Right forelimb (tissue), 1 donor: ENCODE data around the gene SCFD2.

Experiments
- DNase-seq: peaks from one replicate; pipeline ENCODE4 v3.0.0-alpha.2; 2018

SCFD2 gene

DNA sequence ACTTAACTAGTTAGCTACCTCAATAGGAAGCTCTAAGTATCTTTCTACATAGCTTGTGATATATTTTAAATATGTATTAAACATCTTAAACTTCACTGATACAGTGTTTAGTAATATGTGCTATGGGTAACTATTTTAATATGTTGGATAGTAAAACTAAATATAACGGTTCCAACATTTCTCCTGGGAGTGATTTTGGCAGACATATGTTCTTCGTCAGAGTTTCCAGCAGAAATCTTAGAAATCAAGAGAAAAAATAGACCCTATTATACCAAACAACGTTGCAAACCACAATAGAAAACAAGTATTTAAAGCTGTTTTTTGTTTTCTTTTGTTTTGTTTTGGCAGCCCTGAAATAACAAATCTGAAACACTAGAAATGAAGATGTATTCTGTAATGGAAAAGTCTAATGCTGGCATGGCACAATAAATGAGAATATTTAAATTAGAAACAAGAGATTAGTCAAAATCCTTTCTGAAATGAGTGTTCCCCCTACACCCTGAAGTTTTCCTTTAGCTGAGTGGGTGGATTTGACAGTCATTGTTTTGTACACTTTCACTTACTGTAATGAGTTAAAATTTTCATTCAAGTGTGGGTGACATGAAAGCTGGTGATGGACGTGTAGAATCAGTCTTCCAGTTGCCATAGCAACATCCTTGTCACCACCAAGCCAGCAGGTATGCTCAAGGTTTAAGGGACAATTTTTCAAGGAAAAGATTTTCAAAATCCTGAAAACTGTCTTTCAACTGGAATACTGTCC lies 233.5 kb downstream of the SCFD2 start:
- DNase-seq, result no peak

DNA sequence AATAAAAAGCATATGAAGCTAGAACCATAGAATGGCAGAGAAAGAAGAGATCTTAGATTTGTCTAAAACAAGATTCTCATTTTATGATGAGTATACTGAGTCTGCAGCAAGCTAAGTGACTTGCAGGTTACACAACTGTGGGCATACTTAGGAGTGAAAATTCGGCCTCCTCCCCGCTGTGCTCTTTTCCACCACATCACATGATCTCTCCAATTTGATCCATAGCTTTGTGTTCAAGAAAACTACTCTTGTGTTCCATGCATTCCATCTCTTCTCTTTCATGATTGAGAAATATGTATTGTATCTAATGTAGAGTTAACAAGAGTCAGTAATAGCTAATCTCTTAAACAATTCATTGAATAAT lies 234.3 kb downstream of the SCFD2 start:
- no peak for DNase-seq

DNA sequence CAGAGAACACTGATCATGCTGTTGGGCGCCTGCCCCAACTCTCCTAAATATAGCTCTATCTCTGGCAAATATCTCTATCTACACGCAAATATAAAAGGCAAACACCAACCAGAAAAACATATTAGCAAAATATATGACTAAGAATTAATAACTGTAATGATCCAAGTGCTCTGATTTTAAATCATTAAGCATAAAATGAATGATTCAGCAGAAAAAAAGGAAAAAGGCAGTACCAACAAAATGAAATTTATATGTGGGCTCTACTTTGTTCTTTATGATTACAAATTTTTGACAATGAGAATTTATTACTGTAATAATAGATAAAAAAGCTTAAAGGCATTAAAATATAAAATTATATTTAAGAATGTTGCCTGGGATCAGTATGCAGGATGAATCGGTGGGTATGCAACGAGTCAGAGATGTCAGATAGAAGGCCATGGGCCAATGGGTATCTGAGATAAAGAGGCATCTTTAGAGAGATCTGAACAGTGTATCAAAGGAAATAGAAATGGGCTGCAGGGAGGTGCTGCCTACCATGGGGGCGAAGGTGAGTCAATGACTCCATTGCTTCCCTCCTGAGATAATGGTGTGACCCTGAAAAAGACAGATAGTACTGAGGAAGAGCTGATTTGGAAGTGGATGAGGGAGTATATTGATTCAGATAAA lies 234.8 kb downstream of the SCFD2 start:
- DNase-seq, result no peak

DNA sequence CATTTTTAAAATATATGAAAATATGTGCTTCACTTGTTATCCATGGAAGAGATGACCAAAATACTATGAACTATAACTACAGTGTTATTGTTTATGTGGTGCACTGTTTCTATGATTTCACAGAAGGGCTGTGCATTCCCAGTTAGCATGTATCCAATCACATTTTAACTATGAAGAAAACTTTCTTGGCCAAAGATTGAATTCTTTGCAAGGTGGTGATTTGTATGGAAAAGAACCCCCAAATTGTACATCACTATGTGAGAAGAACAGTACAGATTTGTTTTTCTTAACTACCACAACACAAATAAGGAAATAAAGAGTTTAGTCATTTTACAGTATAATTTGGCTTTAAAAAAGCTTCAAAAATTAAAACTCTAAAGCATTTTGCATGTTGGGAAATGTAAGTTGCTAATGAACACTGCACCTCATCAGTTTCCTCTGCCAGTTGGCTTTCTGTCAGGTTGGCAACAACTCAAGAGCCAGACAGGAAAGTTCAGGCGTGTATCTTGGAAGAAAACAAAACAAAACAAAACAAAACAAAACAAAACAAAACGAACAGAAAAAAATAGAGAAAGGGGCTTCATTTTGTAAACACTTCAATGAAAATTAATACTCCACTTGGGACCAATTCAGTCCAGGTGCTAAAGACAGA lies 237.0 kb downstream of the SCFD2 start:
- DNase-seq, result peak; percentile 73

DNA sequence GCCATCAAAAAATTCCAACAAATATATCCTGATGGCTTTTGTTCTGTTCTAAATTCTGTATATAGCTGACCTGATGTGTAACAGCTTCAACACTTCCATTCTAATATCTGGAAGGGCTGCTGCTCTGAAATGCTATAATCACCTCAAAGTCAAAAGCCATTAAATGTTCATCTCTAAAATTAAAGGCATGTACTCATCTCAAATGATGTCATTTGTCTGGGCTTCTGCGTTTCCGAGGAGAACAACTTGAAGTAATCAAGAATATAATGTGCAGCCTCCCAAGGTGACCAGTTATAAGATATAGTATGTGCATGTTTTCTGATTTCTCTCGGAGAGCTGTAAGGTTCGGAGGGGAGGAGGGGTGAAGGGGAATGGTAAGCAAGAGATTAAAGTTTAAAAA lies 237.6 kb downstream of the SCFD2 start:
- no peak for DNase-seq

DNA sequence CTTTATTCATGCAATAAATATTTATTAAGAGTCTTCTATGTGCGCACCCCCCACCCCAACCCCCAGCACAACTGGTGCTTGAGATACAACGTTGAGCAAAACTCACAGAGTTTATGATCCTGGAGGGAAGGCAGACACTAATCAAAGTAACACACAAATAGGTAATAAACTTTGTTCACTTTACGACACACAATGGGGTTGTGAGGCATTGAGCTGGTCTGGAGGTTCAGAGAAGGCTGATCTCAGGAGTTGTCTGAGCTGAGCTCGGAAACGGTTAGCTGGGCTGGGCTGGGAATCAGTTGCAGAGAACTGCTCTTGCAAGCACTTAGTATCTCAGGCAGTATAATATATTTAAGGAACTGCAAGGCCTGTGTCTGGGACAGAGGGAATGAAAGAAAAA lies 238.5 kb downstream of the SCFD2 start:
- DNase-seq, result no peak

DNA sequence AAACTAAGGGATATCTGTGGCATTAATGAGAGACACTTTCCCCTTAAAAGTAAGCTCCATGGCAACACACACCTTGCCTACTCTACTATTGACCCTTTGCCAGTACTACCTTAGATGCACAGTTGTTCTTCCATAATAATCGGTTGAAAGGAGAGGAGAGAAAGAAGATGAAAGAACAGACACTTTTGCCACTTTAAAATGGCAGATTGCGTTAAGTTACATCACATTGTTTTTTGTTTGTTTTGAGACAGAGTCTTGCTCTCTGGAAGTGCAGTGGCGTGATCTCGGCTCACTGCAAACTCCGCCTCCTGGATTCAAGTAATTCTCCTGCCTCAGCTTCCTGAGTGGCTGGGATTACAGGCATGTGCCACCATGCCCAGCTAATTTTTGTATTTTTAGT lies 239.8 kb downstream of the SCFD2 start:
- DNase-seq, result no peak

DNA sequence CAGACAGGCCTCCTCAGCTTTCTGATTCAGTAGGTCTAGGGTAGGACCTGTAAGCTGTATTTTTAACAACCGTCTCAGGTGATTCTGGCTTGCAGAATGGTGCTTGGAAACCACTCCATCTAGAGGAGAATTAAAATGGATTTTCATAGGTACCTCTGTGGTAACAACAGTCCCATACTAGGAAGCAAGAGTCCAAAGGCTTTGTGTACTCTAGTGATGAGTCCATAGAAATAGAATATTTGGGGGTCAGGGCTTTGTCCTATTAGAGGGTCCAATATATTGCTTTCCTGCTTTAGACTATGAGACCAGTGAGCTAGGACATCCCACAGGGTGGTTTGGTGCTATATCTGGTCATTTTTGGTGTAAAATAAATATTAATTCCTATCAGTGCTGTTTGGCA lies 242.0 kb downstream of the SCFD2 start:
- no peak for DNase-seq

DNA sequence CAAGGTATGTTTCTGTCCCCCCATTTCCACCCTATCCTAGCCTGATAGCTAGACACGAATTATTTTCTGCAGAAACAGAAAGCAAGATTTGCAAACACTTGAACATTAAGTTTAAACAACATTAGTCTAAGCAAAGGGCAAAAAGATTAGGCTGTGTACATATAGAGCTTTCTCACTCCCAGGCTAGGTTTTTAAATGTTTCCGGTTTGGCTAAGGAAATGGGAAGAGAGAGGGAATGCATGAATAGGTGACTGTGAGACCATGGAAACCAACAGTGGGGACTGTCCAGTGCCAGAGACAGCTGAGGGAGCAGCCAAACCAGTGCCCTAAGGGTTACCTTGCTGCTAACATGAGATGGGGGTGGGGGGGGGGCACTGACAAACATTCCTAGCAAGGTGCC lies 242.7 kb downstream of the SCFD2 start:
- no peak for DNase-seq

DNA sequence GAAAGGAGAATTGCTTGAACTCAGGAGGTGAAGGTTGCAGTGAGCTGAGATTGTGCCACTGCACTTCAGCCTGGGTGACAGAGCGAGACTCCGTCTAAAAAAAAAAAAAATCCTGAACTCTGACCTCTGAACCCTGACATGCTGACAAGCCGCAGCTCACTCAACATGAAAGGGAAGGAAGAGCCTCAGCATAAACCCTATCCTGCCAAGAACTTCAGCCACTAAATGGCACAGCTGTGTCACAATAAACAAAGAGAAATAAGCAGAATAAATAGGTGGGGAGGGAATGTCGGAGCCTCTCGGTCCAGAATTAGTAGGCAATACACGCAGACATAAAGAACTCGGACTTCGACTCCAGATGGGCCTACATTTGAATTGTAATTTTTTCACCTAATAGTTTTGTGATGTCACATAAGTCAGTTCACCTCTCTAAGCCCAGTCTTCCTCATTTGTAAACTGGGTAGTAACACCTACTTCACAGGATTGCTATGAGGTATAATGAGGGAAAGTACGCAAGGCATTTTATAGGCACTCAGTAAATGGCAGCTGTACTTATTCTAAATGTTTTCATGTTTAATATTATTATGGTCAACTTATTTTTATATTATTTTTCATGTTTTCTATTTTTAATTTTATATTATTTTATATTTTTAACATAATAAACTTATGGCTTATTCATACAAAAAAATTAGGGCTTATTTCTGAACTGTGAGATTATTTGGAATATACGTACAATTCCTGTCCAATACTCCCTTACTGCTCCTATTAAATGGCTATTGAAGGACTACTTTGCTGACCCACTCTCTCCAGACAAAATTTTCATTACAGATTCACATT lies 243.4 kb downstream of the SCFD2 start:
- no peak for DNase-seq

DNA sequence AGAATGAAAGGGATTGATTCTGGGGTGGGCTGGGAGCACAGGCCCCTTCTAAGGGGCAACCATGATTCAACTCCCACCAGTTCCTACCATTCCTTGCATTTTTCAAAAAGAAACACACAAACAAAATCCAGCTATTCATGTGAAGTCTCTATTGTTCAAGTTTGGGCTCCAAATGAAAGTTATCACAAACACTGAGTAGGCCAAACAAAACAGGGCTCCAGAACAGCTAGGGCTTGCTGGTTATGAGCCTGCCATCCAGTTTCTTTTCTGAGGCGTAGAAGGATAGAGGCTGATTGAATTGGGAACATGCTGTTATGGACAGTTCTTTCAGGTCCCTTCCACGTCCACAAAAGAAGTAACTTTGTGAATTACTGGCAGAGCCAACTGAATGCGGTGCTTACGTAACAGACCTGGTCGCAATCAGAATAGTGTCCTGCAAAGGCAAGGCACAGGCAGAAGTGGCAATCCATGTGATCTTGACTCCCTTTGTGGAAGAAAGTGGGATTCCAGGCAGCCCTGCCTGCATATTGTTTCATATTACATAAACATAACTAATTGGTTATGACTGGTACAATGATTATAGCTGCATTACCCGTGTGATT lies 244.5 kb downstream of the SCFD2 start:
- DNase-seq, result no peak

DNA sequence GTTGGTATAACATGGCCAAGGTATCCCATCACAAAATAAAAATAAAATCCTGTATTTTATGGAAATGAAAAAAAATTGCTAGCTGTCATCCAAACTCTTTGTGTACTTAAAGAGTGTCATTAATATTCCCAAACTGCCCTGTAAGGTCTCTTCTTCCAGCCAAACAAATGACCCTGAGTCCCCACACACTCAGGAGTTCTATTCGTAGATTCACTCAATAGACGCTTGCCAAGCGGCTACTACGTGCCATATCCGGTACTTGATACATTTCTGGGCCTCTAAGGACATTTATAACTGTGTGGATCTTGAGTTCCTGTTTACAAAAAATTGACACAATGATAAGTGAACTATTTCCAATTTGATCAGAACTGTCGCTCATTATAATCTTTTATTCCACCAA lies 245.1 kb downstream of the SCFD2 start:
- DNase-seq, result no peak

DNA sequence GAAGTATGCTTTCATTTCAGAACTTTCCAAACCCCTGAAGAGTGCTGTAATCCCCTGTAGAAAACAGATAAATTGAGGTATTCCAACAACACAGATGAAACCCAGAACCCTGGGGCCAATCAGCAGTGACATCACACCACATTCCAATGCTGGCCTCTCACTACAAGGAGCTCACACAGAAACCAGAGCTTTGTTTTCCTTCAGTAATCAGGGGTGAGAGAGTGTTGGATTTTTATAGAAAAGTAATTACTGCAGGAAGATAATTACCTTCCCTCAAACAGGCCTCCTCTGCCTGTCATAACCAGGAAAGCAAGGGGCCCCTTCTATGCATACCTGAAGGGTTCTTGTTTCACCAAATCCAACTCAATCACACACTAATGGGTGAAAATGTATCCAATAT lies 246.2 kb downstream of the SCFD2 start:
- no peak for DNase-seq

DNA sequence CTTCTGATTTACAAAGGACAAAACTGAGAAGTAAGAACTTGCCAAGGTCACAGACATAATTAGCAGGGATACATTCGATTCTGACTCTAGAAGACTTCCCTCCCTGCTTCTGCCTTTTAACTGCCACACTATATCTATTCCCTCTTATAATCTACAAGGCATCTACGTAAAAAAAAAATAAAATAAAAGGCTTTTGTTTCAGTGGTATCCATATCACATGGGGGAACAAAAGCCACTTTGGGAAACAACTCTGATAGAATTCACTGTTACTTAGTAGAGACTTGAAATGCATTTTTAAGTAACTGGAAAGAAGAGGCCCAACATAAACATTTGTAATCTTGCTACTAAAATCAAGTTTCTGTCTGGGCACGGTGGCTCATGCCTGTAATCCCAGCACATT lies 247.2 kb downstream of the SCFD2 start:
- no peak for DNase-seq

DNA sequence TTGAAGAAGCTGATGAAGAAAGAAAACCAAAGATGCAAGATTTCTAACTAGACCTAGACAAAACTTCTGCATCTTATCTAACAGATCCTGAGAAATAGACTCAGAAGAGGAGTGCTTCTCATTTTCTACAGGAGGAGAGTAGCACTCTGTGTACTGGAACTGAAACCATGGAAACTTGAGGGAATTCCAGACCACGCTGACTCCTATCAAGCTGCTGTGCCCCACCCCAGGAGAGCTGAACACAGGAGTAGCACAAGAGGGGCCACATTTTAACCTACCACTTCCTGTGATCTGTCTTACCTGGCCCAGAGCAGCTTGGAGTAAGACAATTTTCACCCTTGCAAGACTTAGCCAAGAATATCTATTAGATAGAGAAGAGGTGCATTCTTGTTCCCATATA lies 248.9 kb downstream of the SCFD2 start:
- DNase-seq, result no peak

DNA sequence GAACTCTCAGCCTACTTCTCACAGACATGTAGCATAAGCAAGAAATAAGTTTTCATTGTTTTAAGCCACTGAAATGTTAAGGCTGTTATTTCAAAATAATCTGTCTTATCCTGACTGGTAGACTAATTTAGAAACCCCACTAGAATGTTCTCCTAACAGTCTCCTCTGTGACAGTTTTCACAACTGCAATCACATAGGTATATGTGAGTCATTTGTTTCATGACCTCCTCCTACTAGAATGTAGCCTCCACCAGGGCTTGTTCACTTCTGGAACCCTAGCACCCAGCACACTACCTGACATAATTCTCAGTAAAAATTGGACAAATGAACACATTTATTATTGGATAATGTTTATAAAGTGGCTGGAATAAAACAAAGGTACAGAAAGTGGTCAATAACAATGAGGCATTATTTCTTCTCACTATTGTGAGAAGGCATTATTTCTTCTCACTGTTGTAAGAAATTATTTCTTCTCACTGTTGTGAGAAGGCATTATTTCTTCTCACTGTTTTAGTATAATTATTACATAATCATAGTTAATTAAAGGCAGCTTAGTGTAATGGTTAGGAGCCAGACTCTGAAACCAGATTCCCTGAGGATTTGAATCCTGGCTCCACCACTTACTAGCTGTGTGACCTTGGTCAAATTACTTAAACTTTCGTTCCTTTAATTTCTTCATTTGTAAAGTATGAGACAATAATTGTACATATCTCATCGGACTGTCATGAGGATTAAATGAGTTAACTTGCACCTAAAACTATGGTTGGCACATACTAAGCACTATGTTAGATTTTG lies 252.2 kb downstream of the SCFD2 start:
- no peak for DNase-seq

DNA sequence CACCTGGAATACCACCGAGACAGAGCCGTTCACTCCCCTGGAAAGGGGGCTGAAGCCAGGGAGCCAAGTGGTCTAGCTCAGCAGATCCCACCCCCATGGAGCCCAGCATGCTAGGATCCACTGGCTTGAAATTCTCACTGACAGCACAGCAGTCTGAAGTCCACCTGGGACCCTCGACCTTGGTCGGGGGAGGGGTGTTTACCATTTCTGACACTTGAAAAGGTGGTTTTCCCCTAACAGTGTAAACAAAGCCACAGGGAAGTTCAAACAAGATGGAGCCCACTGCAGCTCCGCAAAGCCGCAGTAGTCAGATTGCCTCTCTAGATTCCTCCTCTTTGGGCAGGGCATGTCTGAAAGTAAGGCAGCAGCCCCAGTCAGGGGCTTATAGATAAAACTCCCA lies 260.5 kb downstream of the SCFD2 start:
- DNase-seq, result no peak

DNA sequence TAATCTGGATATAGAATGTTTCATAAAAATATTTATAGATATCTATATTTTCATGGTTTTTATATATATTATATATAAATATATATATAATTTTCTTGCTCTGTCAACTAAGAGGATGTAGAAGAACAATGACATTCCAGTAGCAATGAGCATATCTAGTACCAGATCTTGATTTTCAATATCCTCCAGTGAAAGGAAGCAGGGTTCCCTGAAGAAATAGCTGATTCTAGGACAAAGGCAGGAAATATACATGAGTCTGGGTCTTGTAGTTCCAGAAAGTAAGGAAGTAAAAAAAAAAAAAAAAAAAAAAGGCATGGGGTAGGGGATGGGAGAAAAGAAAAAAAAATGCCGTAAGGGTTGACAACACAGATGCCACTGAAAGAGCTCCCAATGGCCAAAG lies 262.4 kb downstream of the SCFD2 start:
- no peak for DNase-seq

DNA sequence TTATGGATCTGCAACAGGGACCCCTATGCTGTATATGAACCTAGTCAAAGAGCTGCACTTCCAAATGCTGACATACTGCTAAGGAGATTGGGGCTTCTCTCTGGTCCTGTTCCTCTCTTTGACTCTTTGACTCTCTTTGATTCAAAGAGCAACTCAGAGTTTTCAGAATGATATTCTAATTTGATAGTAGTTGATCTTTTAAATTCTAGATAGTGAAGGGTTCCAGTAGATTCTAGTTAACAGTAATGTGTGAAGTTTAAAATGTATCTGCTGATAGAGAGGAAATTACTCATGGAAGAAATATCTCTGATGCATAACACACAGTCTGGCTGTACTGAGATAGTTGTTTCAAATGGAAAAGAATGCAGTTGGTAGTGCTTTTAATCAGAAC lies 264.7 kb downstream of the SCFD2 start:
- no peak for DNase-seq

DNA sequence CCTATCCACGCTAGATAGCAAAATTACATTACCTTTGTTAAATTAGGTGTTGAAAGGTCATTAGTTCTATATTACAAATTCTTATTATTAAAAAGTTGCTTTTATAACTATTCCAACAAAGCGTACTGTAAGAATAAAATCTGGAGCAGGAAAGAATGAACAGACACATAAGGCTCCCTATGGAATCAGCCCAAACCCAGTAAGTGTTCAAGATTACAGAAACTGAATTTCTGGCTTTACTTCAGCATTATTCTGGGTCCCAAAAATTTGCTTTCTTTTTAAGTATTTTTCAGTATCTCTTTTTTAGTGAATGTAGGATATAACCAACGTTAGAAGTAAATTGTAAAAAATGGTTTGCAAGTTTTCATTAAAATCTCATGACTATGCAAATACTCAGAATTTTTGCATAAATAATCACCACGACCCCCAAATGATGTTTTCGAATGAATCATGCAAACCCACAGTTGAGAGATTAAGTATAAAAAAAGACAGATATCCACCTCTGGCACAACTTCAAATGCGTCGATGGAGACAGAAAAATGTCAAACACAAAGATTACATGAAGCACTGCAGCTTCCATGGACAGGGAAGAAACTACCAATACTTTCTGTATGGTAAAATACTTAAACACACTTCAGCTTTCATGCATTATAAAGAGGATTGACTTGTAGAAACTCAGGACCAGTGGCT lies 265.2 kb downstream of the SCFD2 start:
- DNase-seq, result no peak

DNA sequence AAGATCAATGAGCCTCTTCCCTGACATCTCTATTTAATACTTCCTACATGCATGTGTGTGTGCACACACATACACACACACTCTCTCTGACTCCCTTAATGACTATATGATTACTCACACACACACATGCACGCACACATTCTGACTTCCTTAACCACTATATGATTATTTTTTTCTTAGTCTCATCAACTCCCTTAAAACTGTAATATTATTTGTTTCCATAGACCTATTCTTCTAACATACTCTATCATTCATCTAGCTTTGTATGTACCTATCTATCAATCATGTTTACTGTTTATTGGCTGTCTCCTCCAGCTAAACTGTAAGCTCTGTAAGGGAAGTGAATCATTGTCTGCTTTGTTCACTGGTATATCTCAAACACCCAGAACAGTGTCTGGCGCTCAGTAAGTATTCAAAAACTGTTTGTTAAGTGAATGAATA lies 267.2 kb downstream of the SCFD2 start:
- DNase-seq, result no peak

DNA sequence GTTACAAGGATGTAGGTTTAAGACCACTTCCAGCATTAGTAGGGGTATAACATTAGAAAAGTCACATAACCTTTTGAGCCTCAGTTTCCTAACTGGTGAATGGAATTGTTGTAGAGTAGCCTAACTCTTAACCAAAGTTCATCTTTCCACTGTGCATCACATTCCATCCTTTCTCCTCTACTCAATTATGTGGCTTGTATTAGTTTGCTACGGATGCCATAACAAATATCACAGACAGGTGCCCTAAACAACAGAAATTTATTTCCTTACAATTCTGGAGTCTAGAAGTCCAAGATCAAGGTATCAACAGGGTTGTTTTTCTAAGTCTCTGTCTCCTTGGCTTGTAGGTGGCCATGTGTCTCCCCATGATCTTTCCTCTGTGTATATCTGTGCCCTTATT lies 271.8 kb downstream of the SCFD2 start:
- DNase-seq, result no peak
